Coronary artery (tissue), 2 donors: ENCODE results near the gene TAX1BP3.

ENCODE experiments used
- DNase-seq: peaks from one replicate; pipeline ENCODE4 v3.0.0-alpha.2; 2017; ENCODE audit warnings: low spot score
- H3K27ac ChIP-seq, 2 donors: fragments of 200-600 bp; sonication (generic); one replicate each; pipeline ENCODE4 v1.5.1; 2016 to 2019
- H3K4me3 ChIP-seq: fragments of 200-600 bp; sonication (generic); 2 replicates; pipeline ENCODE4 v1.5.1; 2016; ENCODE audit warnings: mild to moderate bottlenecking, moderate library complexity
- TF ChIP-seq, protein P1 (sequence below): fragments of 200-600 bp; sonication (generic); IDR thresholded peaks from one replicate; pipeline ENCODE4 v1.5.1; 2019; ENCODE audit warnings: antibody characterized with exemption

The TAX1BP3 gene

DNA sequence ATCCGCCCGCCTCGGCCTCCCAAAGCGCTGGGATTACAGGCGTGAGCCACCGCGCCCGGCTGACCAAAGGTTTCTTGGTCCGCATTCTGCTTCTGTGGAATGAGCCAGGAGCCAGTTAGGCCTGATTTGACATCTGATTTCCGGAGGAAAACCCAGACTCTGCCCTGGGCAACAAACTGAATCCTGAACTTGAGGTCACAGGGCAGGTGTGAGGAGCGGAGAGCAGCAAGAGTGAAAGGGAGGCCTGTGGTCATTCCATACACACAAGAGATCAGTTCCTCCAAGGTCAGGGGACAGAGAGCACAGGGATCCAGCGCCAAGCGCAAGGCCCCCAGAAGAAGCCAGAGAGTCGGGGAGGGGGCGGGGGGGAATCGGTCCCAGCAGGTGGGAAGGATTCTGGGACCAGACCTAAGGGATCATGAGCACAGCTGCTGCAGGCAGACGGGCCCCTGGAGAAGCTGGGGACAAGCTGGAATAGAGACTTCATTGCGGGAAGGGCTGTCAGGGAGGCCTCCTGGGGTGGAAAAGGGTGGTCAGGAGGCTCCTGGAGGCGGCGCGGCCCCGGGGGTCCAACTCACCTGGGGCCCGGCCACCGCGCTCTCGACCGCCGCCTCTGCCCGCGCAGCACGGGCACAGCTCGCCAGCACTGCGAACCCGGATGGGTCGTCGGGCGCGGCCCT, 32.8 kb downstream of the TAX1BP3 start:
- TF ChIP-seq, protein P1, sequence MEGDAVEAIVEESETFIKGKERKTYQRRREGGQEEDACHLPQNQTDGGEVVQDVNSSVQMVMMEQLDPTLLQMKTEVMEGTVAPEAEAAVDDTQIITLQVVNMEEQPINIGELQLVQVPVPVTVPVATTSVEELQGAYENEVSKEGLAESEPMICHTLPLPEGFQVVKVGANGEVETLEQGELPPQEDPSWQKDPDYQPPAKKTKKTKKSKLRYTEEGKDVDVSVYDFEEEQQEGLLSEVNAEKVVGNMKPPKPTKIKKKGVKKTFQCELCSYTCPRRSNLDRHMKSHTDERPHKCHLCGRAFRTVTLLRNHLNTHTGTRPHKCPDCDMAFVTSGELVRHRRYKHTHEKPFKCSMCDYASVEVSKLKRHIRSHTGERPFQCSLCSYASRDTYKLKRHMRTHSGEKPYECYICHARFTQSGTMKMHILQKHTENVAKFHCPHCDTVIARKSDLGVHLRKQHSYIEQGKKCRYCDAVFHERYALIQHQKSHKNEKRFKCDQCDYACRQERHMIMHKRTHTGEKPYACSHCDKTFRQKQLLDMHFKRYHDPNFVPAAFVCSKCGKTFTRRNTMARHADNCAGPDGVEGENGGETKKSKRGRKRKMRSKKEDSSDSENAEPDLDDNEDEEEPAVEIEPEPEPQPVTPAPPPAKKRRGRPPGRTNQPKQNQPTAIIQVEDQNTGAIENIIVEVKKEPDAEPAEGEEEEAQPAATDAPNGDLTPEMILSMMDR = no peak
- H3K4me3 ChIP-seq = peak overlapping the region; percentile 100
- H3K27ac ChIP-seq = peak overlapping the region; percentile 2 to 98
- no peak for DNase-seq

DNA sequence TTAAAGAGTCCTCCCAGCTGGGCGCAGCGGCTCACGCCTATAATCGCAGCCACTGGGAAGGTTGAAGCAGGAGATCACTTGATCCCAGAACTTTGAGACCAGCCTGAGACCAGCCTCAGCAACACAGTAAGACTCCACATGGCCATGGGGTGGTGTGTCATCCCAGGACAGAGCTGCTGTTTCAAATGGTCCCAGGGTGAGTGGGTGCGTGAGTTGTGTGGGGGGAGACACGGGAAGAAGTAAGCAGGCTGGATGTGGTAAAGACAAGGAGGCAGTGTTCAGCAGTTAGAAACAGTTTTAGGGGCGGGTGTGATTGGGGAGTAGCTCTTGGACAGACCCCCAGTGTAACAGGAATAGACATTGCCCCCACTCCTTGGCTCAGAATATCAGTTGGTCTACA, 36.1 kb downstream of the TAX1BP3 start:
- H3K27ac ChIP-seq = no peak overlapping the region
- DNase-seq = no peak
- no peak overlapping the region for H3K4me3 ChIP-seq
- TF ChIP-seq, protein P1 = no peak

DNA sequence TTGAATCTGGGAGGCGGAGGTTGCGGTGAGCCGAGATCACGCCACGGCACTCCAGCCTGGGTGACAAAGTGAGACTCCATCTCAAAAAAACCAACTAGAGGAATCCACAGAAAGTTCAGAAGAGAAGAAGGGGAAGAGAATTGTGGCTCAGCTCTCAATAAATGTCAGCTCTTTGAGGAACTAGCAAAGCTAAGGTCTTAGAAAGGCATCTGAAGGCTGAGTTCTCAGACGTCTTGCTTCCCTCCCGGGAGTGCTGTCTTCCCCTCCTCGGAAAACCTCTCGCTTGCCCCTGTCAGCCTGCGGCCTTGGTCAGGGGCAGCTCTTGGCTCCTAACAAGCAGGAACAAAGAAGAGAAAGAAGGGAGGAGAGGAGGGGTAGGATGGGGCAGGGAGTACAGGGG, 37.6 kb downstream of the TAX1BP3 start:
- TF ChIP-seq, protein P1 = no peak
- DNase-seq = no peak
- no peak overlapping the region for H3K27ac ChIP-seq
- no peak overlapping the region for H3K4me3 ChIP-seq

DNA sequence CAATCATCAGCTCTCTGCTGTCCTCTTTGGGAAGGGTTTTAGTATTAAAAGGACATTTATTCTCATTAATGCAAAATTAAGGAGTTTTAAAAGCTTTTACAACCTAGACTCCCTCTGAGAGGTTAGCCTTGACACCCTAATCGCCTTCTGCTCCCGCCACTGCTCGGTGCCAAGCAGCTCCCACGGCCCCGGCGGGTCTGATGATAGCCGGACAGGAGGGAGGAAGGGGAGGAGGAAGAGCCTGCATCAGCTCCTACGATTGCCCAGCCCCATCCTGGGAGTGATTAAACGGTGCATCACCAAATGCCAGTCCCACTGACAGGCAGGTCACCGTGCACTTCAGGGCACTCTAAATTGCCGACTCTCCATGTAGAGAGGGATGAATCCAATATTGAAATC, 40.6 kb downstream of the TAX1BP3 start:
- Histone ChIP-seq H3K27ac (no peak overlapping the region), H3K4me3 (no peak overlapping the region)
- no peak for DNase-seq
- TF ChIP-seq, protein P1 = no peak

DNA sequence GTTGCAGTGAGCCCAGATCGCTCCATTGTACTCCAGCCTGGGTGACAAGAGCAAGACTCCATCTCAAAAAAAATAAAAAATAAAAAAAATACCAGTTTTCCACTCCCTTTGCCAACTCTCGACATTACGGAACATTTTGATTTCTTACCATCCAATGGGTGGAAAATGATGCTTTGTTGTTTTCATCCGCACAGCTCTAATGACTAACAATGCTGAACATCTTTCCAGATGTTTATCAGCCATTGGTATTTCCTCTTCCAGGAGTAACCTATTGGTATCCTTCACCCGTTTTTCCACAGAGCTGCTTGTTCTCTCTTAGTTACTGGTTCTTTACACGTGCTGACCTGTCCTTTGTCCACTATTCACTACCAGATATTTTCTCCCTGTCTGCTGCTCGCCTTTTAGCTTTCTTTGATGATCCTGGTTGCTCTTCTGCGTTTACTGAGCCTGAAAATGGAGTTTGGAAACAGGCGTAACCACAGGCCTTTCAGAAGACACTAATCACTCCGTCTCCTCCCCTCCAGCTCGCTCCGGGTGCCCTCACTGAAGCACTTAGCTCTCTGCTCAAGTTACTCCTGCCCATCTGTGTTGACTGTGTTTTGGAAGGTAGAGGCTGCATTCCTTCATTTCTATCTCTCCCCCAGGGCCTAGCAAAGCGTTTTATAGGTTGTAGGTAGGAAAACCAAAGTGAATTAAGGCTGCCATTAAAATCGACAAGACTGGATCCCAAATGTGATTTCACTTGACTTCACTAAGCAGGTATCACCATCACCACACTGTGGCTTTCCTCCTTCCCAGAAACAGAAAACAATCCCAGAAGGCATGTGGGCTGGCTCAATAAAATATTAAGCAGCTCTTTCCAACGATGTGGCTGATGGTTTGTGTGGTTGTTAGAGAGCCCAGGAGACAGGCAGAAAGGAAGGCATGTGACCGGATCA, 41.3 kb downstream of the TAX1BP3 start:
- Histone ChIP-seq H3K4me3 (no peak overlapping the region), H3K27ac (no peak overlapping the region)
- DNase-seq = no peak
- TF ChIP-seq, protein P1 = no peak

DNA sequence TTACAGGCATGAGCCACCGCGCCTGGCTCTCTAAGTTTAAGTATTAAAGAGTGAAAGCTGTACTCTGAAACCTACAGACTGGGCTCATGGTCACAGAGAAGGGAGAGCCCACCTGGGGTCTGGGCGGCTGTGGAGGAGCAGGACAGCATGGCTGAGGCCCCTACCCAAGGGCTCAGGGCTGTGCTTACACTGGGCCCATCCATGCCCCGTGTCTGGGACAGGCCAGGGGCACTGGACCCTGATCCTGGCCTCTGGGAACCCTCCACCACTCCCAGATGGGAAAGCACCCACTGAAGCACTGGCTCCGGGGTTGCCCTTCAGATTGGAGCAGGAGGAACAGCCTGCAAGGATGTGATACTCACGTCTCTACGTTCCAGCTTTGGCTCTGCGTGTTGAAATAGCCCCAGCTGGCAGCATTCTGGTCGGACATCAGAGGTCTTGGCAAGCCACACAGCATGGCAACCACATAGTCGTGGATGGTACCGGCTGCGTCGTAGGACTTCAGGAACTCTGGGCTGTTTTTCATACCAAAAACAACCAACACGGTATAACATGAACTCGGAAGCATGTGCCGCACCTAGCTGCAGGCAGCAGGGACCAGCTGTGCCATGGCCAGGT, 45.3 kb downstream of the TAX1BP3 start:
- H3K4me3 ChIP-seq = no peak overlapping the region
- no peak for DNase-seq
- TF ChIP-seq, protein P1 = no peak
- H3K27ac ChIP-seq = no peak overlapping the region
